HG03039 (cell line): Measurements from ENCODE around the gene WDR35.

Experiments used
- ATAC-seq: cut with Tn5 transposase; IDR thresholded peaks from one replicate; pipeline ENCODE4 v1.9.1; 2021; ENCODE audit warnings: mild to moderate bottlenecking, moderate library complexity; ENCODE audit not compliant: unreplicated experiment

WDR35 gene

GRCh38 chr2:19989667-19990415 is at the start of gene WDR35:
TSS of gene WDR35 (minus strand) at chr2:19990105. CDS start at chr2:19990015, 90 bp downstream.
- peak; percentile 93 for ATAC-seq

GRCh38 chr2:20037660-20038059 is 47.8 kb upstream of the WDR35 start:
- ATAC-seq, result no peak

GRCh38 chr2:20035955-20036666 is 46.2 kb upstream of the WDR35 start:
- no peak for ATAC-seq

GRCh38 chr2:20034821-20035220 is 44.9 kb upstream of the WDR35 start:
- no peak for ATAC-seq

- no peak for ATAC-seq
Measured at GRCh38 chr2:20034218-20034617, 44.3 kb upstream of the WDR35 start.

- no peak for ATAC-seq
Measured at GRCh38 chr2:20033322-20033721, 43.4 kb upstream of the WDR35 start.

GRCh38 chr2:20030224-20030623 is 40.3 kb upstream of the WDR35 start:
- ATAC-seq, result no peak

- ATAC-seq, result no peak
Measured at GRCh38 chr2:20027705-20028434, 38.0 kb upstream of the WDR35 start.

GRCh38 chr2:20027260-20027677 is 37.4 kb upstream of the WDR35 start:
- no peak for ATAC-seq

- no peak for ATAC-seq
Measured at GRCh38 chr2:20025065-20025786, 35.3 kb upstream of the WDR35 start.

- ATAC-seq, result no peak
Measured at GRCh38 chr2:20023688-20024087, 33.8 kb upstream of the WDR35 start.

- ATAC-seq, result no peak
Measured at GRCh38 chr2:20021405-20022009, 31.6 kb upstream of the WDR35 start.

GRCh38 chr2:20019747-20020146 is 29.8 kb upstream of the WDR35 start:
- no peak for ATAC-seq

GRCh38 chr2:20018601-20019152 is 28.8 kb upstream of the WDR35 start:
- ATAC-seq, result no peak

- no peak for ATAC-seq
Measured at GRCh38 chr2:20016346-20016745, 26.4 kb upstream of the WDR35 start.

- ATAC-seq, result no peak
Measured at GRCh38 chr2:20015482-20016083, 25.7 kb upstream of the WDR35 start.

GRCh38 chr2:20013126-20013849 is 23.4 kb upstream of the WDR35 start:
- ATAC-seq, result no peak

- ATAC-seq, result no peak
Measured at GRCh38 chr2:20012282-20013125, 22.6 kb upstream of the WDR35 start, which contains the start of gene MATN3. TSS of gene MATN3 (minus strand) at chr2:20012668. CDS start at chr2:20012631, 37 bp downstream.

GRCh38 chr2:20012032-20012281 is 22.1 kb upstream of the WDR35 start:
- no peak for ATAC-seq
